Measurements from ENCODE around the gene GPC6.

GPC6 gene

GRCh38 chr13:93926425-93926824, 699.8 kb downstream of the GPC6 start:
- Histone ChIP-seq H3K79me2 (ENCODE audit: insufficient read depth, low read length) (no peaks in the 10 kb centered on the region), H4K20me1 (ENCODE audit: insufficient read depth, low read length, poor library complexity, severe bottlenecking) (no peaks in the 10 kb centered on the region), H2AFZ (ENCODE audit: low read length) (no peak overlapping the region), H3F3A (ENCODE audit: low read depth) (no peaks in the 10 kb centered on the region), H3K4me3 (ENCODE audit: low read length, poor library complexity, severe bottlenecking) (no peak overlapping the region), H3K9ac (ENCODE audit: low read depth, low read length, poor library complexity, severe bottlenecking) (no peak overlapping the region), H3K4me2 (ENCODE audit: low read depth, low read length, poor library complexity, severe bottlenecking) (no peak overlapping the region), H3K4me1 (ENCODE audit: insufficient read depth, low read length, poor library complexity, severe bottlenecking) (no peaks in the 10 kb centered on the region), H3K36me3 (ENCODE audit: insufficient read depth, low read length) (no peaks in the 10 kb centered on the region), H3K9me3 (ENCODE audit: insufficient read depth, low read depth, low read length) (no peaks in the 10 kb centered on the region), H3K9me2 (replicated peaks; ENCODE audit: low read depth, low read length) (no peaks in the 10 kb centered on the region), H3K27me3 (ENCODE audit: insufficient read depth, low read length, poor library complexity, severe bottlenecking) (no peaks in the 10 kb centered on the region)
- TF ChIP-seq CTCF (conservative IDR thresholded peaks at IDR 0.05; ENCODE audit: low read length) (no peak), EZH2phosphoT487 (IDR thresholded peaks at IDR 0.05; ENCODE audit: borderline replicate concordance) (no peak)

- Histone ChIP-seq H2AFZ (ENCODE audit: low read length) (no peak overlapping the region), H3K4me2 (ENCODE audit: low read depth, low read length, poor library complexity, severe bottlenecking) (no peak overlapping the region)
- TF ChIP-seq CTCF (conservative IDR thresholded peaks at IDR 0.05; ENCODE audit: low read length) (no peak), EZH2phosphoT487 (IDR thresholded peaks at IDR 0.05; ENCODE audit: borderline replicate concordance) (no peak)
Observed at GRCh38 chr13:93927431-93927830, 700.8 kb downstream of the GPC6 start.

GRCh38 chr13:93932901-93933300, 706.3 kb downstream of the GPC6 start:
- Histone ChIP-seq H3K9me2 (replicated peaks; ENCODE audit: low read depth, low read length) (no peaks in the 10 kb centered on the region), H3K9ac (ENCODE audit: low read depth, low read length, poor library complexity, severe bottlenecking) (no peak overlapping the region), H3K27me3 (ENCODE audit: insufficient read depth, low read length, poor library complexity, severe bottlenecking) (no peaks in the 10 kb centered on the region), H3K9me3 (ENCODE audit: insufficient read depth, low read depth, low read length) (no peaks in the 10 kb centered on the region), H3F3A (ENCODE audit: low read depth) (no peaks in the 10 kb centered on the region), H4K20me1 (ENCODE audit: insufficient read depth, low read length, poor library complexity, severe bottlenecking) (no peaks in the 10 kb centered on the region), H3K79me2 (ENCODE audit: insufficient read depth, low read length) (no peaks in the 10 kb centered on the region), H2AFZ (ENCODE audit: low read length) (no peak overlapping the region), H3K36me3 (ENCODE audit: insufficient read depth, low read length) (no peaks in the 10 kb centered on the region), H3K4me2 (ENCODE audit: low read depth, low read length, poor library complexity, severe bottlenecking) (no peak overlapping the region), H3K4me1 (ENCODE audit: insufficient read depth, low read length, poor library complexity, severe bottlenecking) (no peaks in the 10 kb centered on the region), H3K4me3 (ENCODE audit: low read length, poor library complexity, severe bottlenecking) (no peak overlapping the region)
- TF ChIP-seq EZH2phosphoT487 (IDR thresholded peaks at IDR 0.05; ENCODE audit: borderline replicate concordance) (no peak), CTCF (conservative IDR thresholded peaks at IDR 0.05; ENCODE audit: low read length) (no peak)

More at GRCh38 chr13:93927431-93927830, 700.8 kb downstream of the GPC6 start:
- Histone ChIP-seq H3K4me3 (ENCODE audit: low read length, poor library complexity, severe bottlenecking) (no peak overlapping the region), H3K9me2 (replicated peaks; ENCODE audit: low read depth, low read length) (no peaks in the 10 kb centered on the region), H3K79me2 (ENCODE audit: insufficient read depth, low read length) (no peaks in the 10 kb centered on the region), H3K9me3 (ENCODE audit: insufficient read depth, low read depth, low read length) (no peaks in the 10 kb centered on the region), H3K27me3 (ENCODE audit: insufficient read depth, low read length, poor library complexity, severe bottlenecking) (no peaks in the 10 kb centered on the region), H4K20me1 (ENCODE audit: insufficient read depth, low read length, poor library complexity, severe bottlenecking) (no peaks in the 10 kb centered on the region), H3K36me3 (ENCODE audit: insufficient read depth, low read length) (no peaks in the 10 kb centered on the region), H3F3A (ENCODE audit: low read depth) (no peaks in the 10 kb centered on the region), H3K9ac (ENCODE audit: low read depth, low read length, poor library complexity, severe bottlenecking) (no peak overlapping the region), H3K4me1 (ENCODE audit: insufficient read depth, low read length, poor library complexity, severe bottlenecking) (no peaks in the 10 kb centered on the region)
